ENCODE data around the gene ANO9.

The ANO9 gene

DNA sequence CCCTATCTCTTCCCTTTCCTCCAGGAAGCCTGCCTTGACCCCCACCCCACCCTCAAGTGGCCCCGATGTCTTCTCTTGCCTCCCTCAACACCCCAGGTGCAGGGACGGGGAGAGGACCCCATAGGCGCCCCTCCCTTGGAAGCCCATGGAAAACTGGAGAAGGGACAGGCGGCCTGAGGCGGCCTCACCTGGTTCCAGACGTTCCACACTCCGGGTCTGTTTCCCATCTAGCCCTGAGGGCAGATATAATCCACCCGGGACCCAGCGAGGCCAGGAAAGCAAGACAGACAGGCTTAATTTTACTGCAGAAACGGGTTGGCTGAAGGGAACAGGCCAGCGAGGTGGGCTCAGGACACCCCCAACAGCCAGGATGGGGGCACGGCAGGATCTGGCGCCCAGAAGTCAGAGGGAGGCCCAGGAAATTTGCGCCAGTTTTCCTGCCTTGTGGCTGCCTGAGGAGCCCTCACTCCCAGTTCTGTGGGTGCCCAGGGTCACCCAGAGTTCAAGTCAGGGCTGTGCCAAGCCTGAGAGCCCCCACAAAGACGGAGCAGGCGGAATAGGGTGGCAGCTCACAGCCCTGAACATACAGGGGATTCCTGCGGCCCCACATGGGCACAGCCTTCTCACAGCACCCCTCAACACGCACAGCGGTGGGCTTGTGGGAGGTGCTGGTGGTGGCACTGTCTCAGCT is 24.0 kb downstream of the ANO9 start:
- no peak overlapping the region for H3K4me3 ChIP-seq (ENCODE audit: low read depth, low read length)
- TF ChIP-seq, protein P1, sequence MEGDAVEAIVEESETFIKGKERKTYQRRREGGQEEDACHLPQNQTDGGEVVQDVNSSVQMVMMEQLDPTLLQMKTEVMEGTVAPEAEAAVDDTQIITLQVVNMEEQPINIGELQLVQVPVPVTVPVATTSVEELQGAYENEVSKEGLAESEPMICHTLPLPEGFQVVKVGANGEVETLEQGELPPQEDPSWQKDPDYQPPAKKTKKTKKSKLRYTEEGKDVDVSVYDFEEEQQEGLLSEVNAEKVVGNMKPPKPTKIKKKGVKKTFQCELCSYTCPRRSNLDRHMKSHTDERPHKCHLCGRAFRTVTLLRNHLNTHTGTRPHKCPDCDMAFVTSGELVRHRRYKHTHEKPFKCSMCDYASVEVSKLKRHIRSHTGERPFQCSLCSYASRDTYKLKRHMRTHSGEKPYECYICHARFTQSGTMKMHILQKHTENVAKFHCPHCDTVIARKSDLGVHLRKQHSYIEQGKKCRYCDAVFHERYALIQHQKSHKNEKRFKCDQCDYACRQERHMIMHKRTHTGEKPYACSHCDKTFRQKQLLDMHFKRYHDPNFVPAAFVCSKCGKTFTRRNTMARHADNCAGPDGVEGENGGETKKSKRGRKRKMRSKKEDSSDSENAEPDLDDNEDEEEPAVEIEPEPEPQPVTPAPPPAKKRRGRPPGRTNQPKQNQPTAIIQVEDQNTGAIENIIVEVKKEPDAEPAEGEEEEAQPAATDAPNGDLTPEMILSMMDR (conservative IDR thresholded peaks at IDR 0.05; ENCODE audit: low read depth, low read length): no peak
- DNase-seq (ENCODE audit: low read depth): no peak

DNA sequence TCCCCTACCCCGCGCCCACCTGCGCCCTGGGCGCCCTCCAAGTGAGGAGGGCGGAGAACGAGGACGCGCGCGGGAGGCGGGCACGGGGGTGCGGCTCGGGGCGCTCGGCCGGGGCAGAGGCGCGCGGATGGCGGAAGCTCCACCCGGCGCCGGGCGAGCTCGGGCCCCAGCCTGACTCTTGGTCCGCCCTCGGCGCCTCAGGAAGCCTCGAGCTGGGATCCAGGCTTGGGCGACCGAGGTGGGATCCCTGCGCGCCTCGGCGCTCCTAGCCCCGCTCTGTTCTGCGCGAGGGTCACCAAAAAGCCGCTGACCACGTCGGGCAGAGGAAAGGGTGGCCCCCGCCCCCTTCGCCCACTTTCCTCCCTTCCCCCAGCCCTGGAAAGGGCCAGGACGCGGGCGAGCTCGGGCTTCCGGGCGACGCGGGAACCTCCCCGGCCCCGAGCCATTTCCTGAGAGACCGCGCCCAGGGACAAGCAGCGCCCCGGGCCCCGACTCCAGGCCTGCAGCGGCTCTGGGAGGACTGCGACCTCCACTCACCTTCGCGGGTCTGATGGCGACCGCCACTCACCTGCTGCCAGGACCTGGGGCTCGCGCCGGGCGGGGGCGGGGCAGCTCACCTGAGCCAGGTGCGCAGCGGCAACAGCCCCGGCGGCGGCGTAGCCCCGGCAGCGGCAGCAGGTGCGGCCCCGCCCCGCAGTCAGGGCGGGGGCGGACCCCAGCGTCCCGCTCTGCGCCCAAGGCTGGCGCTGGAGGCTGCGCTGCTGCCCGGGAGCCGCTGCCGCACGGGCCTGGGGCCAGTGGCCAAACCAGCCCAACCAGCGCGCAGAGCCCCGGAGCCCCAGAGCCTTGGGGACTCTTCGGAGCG is 24.8 kb downstream of the ANO9 start:
- TF ChIP-seq, protein P1 (conservative IDR thresholded peaks at IDR 0.05; ENCODE audit: low read depth, low read length): no peak
- DNase-seq (ENCODE audit: low read depth): no peak
- H3K4me3 ChIP-seq (ENCODE audit: low read depth, low read length): peak overlapping the region; percentile 49

DNA sequence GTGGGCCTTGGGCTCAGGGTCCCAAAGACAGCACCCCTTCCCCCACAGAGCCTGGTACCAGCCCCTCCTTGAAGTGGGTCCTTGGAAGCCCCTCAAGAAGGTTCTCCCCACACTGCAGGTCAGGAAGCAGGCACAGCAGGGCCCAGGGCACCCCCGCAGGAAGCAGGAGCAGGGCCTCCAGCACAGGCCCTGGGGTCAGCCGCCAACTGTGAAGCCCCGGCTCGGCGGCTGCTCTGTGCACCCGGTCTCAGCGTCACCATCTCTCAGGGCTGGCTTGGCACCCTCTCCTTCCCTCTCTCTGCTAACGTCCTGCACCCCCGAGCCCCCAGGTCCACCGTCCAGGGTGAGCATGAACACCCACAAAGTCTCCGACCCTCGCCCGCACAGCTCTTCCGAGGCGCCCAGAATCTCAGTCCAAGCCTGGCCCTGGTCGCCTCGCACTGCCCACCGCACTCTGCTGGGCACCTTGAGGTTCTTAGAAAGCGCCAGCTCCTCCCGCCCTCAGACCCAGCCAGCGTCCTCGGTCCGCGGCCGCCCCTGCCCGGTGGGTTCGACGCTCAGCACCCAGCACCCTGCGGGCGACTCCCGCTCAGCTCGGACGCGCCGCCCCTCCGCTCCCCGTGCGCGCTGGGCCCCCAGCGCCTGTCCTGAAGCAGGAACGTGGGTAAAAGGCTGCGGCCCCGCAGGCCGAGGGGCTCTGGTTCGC is 25.6 kb downstream of the ANO9 start:
- H3K4me3 ChIP-seq (ENCODE audit: low read depth, low read length): peak overlapping the region; percentile 49
- DNase-seq (ENCODE audit: low read depth): no peak
- TF ChIP-seq, protein P1 (conservative IDR thresholded peaks at IDR 0.05; ENCODE audit: low read depth, low read length): no peak

DNA sequence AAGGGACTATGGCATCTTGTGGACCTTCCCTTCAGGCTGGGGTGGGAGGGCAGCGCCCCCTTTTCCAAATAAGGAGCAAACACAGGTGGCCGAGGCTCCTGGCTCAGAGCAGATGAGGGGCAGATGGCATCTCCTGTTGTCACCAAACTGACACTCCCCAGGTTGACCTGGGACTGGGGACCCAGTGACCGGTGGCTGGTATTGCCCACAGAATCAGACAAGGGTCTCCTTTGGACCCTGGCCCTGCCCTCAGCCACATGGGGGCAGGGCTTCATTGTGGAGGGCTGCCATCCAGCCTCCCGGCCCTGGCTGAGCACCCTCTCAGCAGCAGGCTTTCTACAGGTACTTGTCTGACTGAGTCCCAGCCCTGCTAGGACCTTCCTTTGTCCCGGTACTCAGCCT is 26.2 kb downstream of the ANO9 start:
- DNase-seq (ENCODE audit: low read depth): no peak
- H3K4me3 ChIP-seq (ENCODE audit: low read depth, low read length): no peak overlapping the region
- TF ChIP-seq, protein P1 (conservative IDR thresholded peaks at IDR 0.05; ENCODE audit: low read depth, low read length): no peak

DNA sequence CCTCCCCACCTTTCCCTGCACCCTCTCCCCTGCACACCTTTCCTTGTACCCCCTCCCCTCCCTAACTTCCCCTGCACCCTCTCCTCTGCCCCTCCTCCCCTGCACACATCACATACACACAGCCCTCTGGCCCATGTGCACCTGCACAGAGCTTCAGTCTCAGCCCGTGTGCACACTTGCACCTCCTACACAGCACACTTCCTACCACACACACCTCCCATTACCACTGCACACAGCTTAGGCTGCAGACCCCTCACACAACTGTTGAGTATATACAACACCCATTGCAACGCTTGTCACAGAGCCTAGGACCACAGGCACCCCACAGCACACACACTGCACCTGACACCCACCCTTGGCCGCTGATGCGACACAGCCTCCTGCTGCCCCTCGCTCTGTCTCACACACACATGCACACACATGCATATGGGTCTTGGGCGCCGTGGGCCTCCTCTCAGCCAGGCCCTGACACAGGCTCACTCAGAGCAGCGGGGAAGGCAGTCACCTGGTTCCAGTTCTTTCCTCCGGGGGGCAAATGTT is 27.4 kb downstream of the ANO9 start:
- TF ChIP-seq, protein P1 (conservative IDR thresholded peaks at IDR 0.05; ENCODE audit: low read depth, low read length): no peak
- no peak overlapping the region for H3K4me3 ChIP-seq (ENCODE audit: low read depth, low read length)
- no peak for DNase-seq (ENCODE audit: low read depth)

DNA sequence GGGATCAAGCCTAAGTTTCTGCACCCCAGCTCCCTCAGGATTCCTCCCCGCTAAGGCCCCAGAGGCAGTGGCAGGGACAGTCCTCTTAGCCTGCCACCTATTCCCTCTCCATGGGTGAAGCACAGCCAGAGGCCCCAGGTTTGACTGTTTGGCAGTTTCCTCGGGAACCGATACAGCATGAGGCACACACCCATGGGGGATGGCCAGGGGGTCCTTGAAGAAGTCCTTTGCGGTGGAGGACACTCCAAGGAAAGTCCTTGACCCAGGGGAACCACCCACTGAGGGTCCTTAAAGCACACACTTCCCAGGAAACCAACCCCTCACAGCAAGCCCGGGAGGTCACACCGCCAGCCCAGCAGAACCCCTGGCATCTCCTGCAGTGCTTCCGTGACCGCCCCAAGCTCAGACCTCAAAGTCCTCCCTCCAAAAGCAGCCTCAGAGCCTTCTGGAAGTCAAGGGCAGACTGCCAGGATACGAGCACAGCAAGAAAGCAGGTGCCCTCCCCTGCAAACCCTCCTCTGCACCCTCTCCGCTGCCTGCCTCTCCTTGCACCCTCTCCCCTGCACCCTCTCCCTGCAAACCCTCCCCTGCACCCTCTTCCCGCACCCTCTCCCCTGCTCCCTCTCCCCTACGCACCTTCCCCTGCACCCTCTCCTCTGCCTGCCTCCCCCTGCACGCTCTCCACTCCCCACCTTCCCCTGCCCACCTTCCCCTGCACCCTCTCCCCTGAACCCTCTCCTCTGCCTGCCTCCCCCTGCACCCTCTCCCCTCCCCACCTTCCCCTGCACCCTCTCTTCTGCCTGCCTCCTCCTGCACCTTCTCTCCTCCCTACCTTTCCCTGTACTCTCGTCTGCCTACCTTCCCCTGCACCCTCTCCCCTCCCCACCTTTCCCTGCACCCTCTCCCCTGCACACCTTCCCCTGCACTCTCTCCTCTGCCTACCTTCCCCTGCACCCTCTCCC is 28.4 kb downstream of the ANO9 start:
- no peak for DNase-seq (ENCODE audit: low read depth)
- H3K4me3 ChIP-seq (ENCODE audit: low read depth, low read length): no peak overlapping the region
- TF ChIP-seq, protein P1 (conservative IDR thresholded peaks at IDR 0.05; ENCODE audit: low read depth, low read length): no peak

Data from choroid plexus epithelial cell (primary cell).